ENCODE measurements around the gene ANO4.
"Not testable (repeated sequence)": the region's sequence is repeated elsewhere in the genome, so short reads cannot be mapped to it uniquely, and the experiment has no call there.

The ANO4 gene

GRCh38 chr12:101087920-101088319, 293.3 kb downstream of the ANO4 start:
- ATAC-seq (ENCODE audit: insufficient read depth, low read depth): no peak
- Histone ChIP-seq H3K9me3 (ENCODE audit: insufficient read depth, low read length, severe bottlenecking) (no peaks in the 10 kb centered on the region), H3K36me3 (ENCODE audit: insufficient read depth, low read length) (no peaks in the 10 kb centered on the region), H3K4me2 (ENCODE audit: insufficient read depth, low read length) (no peak overlapping the region), H3K4me3 (ENCODE audit: low read depth in 1 of 2, low read length in 2 of 2) (no peak overlapping the region), H3K9ac (ENCODE audit: low read depth, low read length) (no peak overlapping the region), H4K20me1 (ENCODE audit: insufficient read depth, low read length) (no peaks in the 10 kb centered on the region), H3K27me3 (ENCODE audit: insufficient read depth, low read length, poor library complexity) (no peaks in the 10 kb centered on the region), H3K79me2 (ENCODE audit: insufficient read depth, low read length) (no peaks in the 10 kb centered on the region), H3K27ac (ENCODE audit: low read length) (no peak overlapping the region), H2AFZ (ENCODE audit: low read depth, low read length) (no peak overlapping the region), H3K4me1 (ENCODE audit: insufficient read depth, low read length) (no peaks in the 10 kb centered on the region)
- TF ChIP-seq CTCF (IDR thresholded peaks at IDR 0.05; ENCODE audit: borderline replicate concordance, extremely low read depth, low read length, poor library complexity, severe bottlenecking) (no peak), EZH2 (IDR thresholded peaks at IDR 0.05; ENCODE audit: borderline replicate concordance, low read depth, low read length, severe bottlenecking) (no peak)
- no peak for DNase-seq

GRCh38 chr12:101089271-101089670, 294.7 kb downstream of the ANO4 start:
- Histone ChIP-seq H3K4me1 (ENCODE audit: insufficient read depth, low read length) (no peaks in the 10 kb centered on the region), H3K79me2 (ENCODE audit: insufficient read depth, low read length) (no peaks in the 10 kb centered on the region), H3K9me3 (ENCODE audit: insufficient read depth, low read length, severe bottlenecking) (no peaks in the 10 kb centered on the region), H2AFZ (ENCODE audit: low read depth, low read length) (no peak overlapping the region), H4K20me1 (ENCODE audit: insufficient read depth, low read length) (no peaks in the 10 kb centered on the region), H3K9ac (ENCODE audit: low read depth, low read length) (no peak overlapping the region), H3K4me2 (ENCODE audit: insufficient read depth, low read length) (no peak overlapping the region), H3K27me3 (ENCODE audit: insufficient read depth, low read length, poor library complexity) (no peaks in the 10 kb centered on the region), H3K4me3 (ENCODE audit: low read depth in 1 of 2, low read length in 2 of 2) (no peak overlapping the region), H3K36me3 (ENCODE audit: insufficient read depth, low read length) (no peaks in the 10 kb centered on the region), H3K27ac (ENCODE audit: low read length) (no peak overlapping the region)
- ATAC-seq (ENCODE audit: insufficient read depth, low read depth): no peak
- DNase-seq: no peak
- no peak for TF ChIP-seq EZH2 (IDR thresholded peaks at IDR 0.05; ENCODE audit: borderline replicate concordance, low read depth, low read length, severe bottlenecking)
- no peak for TF ChIP-seq CTCF (IDR thresholded peaks at IDR 0.05; ENCODE audit: borderline replicate concordance, extremely low read depth, low read length, poor library complexity, severe bottlenecking)

- not testable (repeated sequence) for H3K79me2 ChIP-seq (ENCODE audit: insufficient read depth, low read length); H3K4me2 ChIP-seq (ENCODE audit: insufficient read depth, low read length); H4K20me1 ChIP-seq (ENCODE audit: insufficient read depth, low read length); H3K27ac ChIP-seq (ENCODE audit: low read length); H3K4me3 ChIP-seq (ENCODE audit: low read depth in 1 of 2, low read length in 2 of 2); H2AFZ ChIP-seq (ENCODE audit: low read depth, low read length); H3K9ac ChIP-seq (ENCODE audit: low read depth, low read length); H3K4me1 ChIP-seq (ENCODE audit: insufficient read depth, low read length); ATAC-seq (ENCODE audit: insufficient read depth, low read depth); H3K27me3 ChIP-seq (ENCODE audit: insufficient read depth, low read length, poor library complexity); DNase-seq; H3K9me3 ChIP-seq (ENCODE audit: insufficient read depth, low read length, severe bottlenecking); H3K36me3 ChIP-seq (ENCODE audit: insufficient read depth, low read length)
Measured at GRCh38 chr12:101090222-101090621, 295.6 kb downstream of the ANO4 start.

- Histone ChIP-seq H3K27ac (ENCODE audit: low read length) (no peak overlapping the region), H4K20me1 (ENCODE audit: insufficient read depth, low read length) (no peaks in the 10 kb centered on the region), H3K4me2 (ENCODE audit: insufficient read depth, low read length) (no peak overlapping the region), H3K4me1 (ENCODE audit: insufficient read depth, low read length) (no peaks in the 10 kb centered on the region), H3K9me3 (ENCODE audit: insufficient read depth, low read length, severe bottlenecking) (no peaks in the 10 kb centered on the region), H3K4me3 (ENCODE audit: low read depth in 1 of 2, low read length in 2 of 2) (no peak overlapping the region), H3K9ac (ENCODE audit: low read depth, low read length) (no peak overlapping the region), H3K79me2 (ENCODE audit: insufficient read depth, low read length) (no peaks in the 10 kb centered on the region), H3K36me3 (ENCODE audit: insufficient read depth, low read length) (no peaks in the 10 kb centered on the region), H3K27me3 (ENCODE audit: insufficient read depth, low read length, poor library complexity) (no peaks in the 10 kb centered on the region), H2AFZ (ENCODE audit: low read depth, low read length) (no peak overlapping the region)
- no peak for TF ChIP-seq CTCF (IDR thresholded peaks at IDR 0.05; ENCODE audit: borderline replicate concordance, extremely low read depth, low read length, poor library complexity, severe bottlenecking)
- no peak for TF ChIP-seq EZH2 (IDR thresholded peaks at IDR 0.05; ENCODE audit: borderline replicate concordance, low read depth, low read length, severe bottlenecking)
- no peak for ATAC-seq (ENCODE audit: insufficient read depth, low read depth)
- no peak for DNase-seq
Measured at GRCh38 chr12:101097829-101098580, 303.4 kb downstream of the ANO4 start.
